ENCODE measurements around the gene ARFGEF3. TPM values are rescaled to one million over a fixed set of nuclear protein-coding genes. Genes with fewer than 3 reads are reported as not detected.

ARFGEF3 gene
- total RNA-seq, 2 donors from 2014 or later, result 13.5 to 21.8 TPM

DNA sequence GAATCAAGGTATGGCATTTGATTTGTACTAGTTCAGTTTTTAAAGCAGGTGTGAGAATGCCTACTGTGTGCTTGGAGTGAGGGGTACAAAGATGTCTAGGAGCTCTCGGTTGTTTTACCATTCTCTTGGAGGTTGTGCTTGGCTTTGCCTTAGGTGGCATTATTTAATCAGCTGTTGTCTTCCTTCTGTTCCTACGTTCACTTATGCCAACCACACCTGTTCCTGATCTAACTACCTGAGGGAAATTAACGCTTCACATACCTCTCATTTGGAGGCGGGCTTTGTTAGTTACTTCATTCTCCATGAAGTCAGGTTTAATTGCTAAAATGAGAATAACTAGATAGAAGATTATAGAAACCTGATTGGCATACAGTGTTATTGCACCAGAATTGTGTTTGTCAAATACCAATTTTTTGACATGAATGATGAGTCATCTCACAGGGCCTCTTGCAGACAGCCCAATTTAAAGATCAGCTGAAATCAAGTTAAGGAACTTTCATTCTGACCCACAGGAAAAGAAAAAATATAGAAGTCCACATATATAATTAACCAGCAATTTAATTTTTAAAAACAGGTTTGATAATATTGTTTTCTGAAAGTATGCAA, 81.4 kb downstream of the ARFGEF3 start:
- Histone ChIP-seq H3K27me3 (no peaks in the 10 kb centered on the region), H3K36me3 (replicated peaks in 1 of 2; ENCODE audit: insufficient read depth in 1 of 2, low read depth in 2 of 2) (no peaks in the 10 kb centered on the region), H3K9me3 (no peaks in the 10 kb centered on the region), H3K4me3 (no peak overlapping the region), H3K27ac (peak overlapping the region; percentile 41 to 81 (median 73)), H3K4me1 (peaks cover 57% of the 10 kb centered on the region)
- ATAC-seq (peak; percentile 95), DNase-seq (peak in 3 of 4 donors; percentile 29 to 60 (median 35))
- intact Hi-C loops (cut with DNase I), result no loop called here
- TF ChIP-seq CTCF (IDR thresholded peaks at IDR 0.05) (no peak), POLR2A (IDR thresholded peaks at IDR 0.05) (peak in 2 of 3 donors; percentile 35 to 50)
- WGBS, 2 donors, result 39 to 42% methylated on average over 4 of the region's 4 CpGs

GRCh38 chr6:138245751-138246150, 84.0 kb downstream of the ARFGEF3 start:
- intact Hi-C loops (cut with DNase I), result no loop called here
- Histone ChIP-seq H3K27me3 (no peaks in the 10 kb centered on the region), H3K36me3 (replicated peaks in 1 of 2; ENCODE audit: insufficient read depth in 1 of 2, low read depth in 2 of 2) (no peaks in the 10 kb centered on the region), H3K4me1 (peaks cover 50% of the 10 kb centered on the region), H3K27ac (no peak overlapping the region), H3K9me3 (no peaks in the 10 kb centered on the region), H3K4me3 (no peak overlapping the region)
- ATAC-seq (no peak), DNase-seq (no peak)
- TF ChIP-seq CTCF (IDR thresholded peaks at IDR 0.05), result no peak
- TF ChIP-seq POLR2A (IDR thresholded peaks at IDR 0.05), result no peak
- WGBS, 2 donors, result 71 to 73% methylated on average over 3 of the region's 3 CpGs

- no peaks in the 10 kb centered on the region for H3K27me3 ChIP-seq
- peaks cover 47% of the 10 kb centered on the region for H3K4me1 ChIP-seq
- no peak for ATAC-seq
- TF ChIP-seq POLR2A (IDR thresholded peaks at IDR 0.05) (no peak), CTCF (IDR thresholded peaks at IDR 0.05) (no peak)
- intact Hi-C loops (cut with DNase I), result no loop called here
- no peak overlapping the region for H3K27ac ChIP-seq
- 93 to 95% methylated on average over 3 of the region's 3 CpGs for WGBS, 2 donors
- H3K36me3 ChIP-seq (replicated peaks in 1 of 2; ENCODE audit: insufficient read depth in 1 of 2, low read depth in 2 of 2), result no peaks in the 10 kb centered on the region
- no peak overlapping the region for H3K4me3 ChIP-seq
- no peak for DNase-seq
- H3K9me3 ChIP-seq, result no peaks in the 10 kb centered on the region
Observed at GRCh38 chr6:138246650-138247440, 85.1 kb downstream of the ARFGEF3 start.

DNA sequence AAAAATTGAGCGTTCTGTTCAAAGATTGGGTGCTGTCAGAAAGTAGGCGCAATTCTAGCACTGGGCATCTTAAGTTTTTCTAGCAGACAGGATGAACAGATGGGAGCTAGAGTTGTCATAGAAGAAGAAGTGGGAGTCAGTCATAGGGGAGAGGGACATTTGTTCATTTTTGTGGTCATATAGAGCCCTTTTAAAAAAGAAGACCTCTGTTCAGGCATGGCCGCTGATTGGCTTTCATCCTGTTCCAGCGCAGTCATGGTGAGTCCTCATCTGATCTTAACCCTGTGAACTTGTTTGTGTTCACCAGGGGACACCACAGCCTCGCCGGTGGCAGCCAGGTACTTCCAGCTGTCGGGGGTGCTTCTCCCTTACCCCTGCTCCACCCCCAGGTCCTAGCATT, 86.3 kb downstream of the ARFGEF3 start:
- no peaks in the 10 kb centered on the region for H3K27me3 ChIP-seq
- peaks cover 36% of the 10 kb centered on the region for H3K4me1 ChIP-seq
- ATAC-seq (no peak), DNase-seq (no peak)
- H3K36me3 ChIP-seq (replicated peaks in 1 of 2; ENCODE audit: insufficient read depth in 1 of 2, low read depth in 2 of 2), result no peaks in the 10 kb centered on the region
- WGBS, 2 donors, result 84 to 87% methylated on average over 7 of the region's 7 CpGs
- no peaks in the 10 kb centered on the region for H3K9me3 ChIP-seq
- intact Hi-C loops (cut with DNase I), result no loop called here
- H3K4me3 ChIP-seq, result no peak overlapping the region
- no peak for TF ChIP-seq CTCF (IDR thresholded peaks at IDR 0.05)
- no peak for TF ChIP-seq POLR2A (IDR thresholded peaks at IDR 0.05)
- H3K27ac ChIP-seq, result no peak overlapping the region
